HG03457 (cell line): ENCODE data around the gene IGLL5.
"Not testable (repeated sequence)": the region's sequence is repeated elsewhere in the genome, so short reads cannot be mapped to it uniquely, and the experiment has no call there.

Experiments used
- ATAC-seq: cut with Tn5 transposase; IDR thresholded peaks from one replicate; pipeline ENCODE4 v1.9.1; 2021; ENCODE audit warnings: moderate number of reproducible peaks; ENCODE audit not compliant: unreplicated experiment

The IGLL5 gene

DNA sequence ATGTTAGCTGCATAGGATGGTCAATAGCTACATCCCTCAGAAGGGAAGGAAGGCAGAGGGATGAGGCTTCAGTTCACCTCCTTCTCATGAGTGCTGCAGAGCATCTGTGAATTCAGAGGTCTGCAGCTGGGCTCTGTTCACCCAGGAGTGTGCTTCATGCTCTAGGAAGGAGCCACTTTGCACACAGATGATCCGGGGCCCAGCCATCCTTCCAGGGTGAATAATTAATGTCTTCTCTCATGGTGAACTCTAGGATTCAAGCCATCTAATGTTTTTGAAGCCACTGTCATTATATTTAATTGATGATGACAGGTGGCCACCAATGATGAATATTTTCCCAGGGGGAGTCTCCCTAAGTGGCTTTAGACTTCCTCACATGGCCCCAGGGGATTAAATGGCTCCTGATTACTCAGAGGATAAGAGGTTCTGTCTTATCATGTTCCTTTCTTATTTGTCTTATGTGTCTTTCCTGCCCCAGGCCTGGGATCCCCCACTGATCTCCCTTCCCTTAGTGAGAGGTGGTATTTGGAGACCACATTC is 10.9 kb downstream of the IGLL5 start:
- not testable (repeated sequence) for ATAC-seq

DNA sequence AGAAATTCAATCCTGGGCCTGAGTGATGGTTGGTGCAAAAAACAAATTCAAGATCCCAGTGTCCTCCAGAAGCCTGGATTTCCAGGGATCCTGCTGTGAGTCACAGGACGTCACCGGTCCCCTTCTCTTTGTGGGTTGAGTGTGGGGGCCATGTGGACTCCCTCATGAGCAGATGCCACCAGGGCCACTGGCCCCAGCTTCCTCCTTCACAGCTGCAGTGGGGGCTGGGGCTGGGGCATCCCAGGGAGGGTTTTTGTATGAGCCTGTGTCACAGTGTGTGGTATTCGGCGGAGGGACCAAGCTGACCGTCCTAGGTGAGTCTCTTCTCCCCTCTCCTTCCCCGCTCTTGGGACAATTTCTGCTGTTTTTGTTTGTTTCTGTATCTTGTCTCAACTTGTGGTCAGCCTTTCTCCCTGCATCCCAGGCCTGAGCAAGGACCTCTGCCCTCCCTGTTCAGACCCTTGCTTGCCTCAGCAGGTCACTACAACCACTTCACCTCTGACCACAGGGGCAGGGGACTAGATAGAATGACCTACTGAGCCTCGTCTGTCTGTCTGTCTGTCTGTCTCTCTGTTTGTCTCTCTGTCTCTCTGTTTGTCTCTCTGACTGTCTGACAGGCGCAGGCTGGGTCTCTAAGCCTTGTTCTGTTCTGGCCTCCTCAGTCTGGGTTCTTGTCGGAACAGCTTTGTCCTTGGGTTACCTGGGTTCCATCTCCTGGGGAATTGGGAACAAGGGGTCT is 11.9 kb downstream of the IGLL5 start:
- ATAC-seq: not testable (repeated sequence)

DNA sequence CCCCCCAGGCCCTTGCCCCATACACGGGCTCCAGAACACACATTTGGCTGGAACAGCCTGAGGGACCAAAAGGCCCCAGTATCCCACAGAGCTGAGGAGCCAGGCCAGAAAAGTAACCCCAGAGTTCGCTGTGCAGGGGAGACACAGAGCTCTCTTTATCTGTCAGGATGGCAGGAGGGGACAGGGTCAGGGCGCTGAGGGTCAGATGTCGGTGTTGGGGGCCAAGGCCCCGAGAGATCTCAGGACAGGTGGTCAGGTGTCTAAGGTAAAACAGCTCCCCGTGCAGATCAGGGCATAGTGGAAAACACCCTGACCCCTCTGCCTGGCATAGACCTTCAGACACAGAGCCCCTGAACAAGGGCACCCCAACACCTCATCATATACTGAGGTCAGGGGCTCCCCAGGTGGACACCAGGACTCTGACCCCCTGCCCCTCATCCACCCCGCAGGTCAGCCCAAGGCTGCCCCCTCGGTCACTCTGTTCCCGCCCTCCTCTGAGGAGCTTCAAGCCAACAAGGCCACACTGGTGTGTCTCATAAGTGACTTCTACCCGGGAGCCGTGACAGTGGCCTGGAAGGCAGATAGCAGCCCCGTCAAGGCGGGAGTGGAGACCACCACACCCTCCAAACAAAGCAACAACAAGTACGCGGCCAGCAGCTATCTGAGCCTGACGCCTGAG is 13.1 kb downstream of the IGLL5 start:
- ATAC-seq: not testable (repeated sequence)

DNA sequence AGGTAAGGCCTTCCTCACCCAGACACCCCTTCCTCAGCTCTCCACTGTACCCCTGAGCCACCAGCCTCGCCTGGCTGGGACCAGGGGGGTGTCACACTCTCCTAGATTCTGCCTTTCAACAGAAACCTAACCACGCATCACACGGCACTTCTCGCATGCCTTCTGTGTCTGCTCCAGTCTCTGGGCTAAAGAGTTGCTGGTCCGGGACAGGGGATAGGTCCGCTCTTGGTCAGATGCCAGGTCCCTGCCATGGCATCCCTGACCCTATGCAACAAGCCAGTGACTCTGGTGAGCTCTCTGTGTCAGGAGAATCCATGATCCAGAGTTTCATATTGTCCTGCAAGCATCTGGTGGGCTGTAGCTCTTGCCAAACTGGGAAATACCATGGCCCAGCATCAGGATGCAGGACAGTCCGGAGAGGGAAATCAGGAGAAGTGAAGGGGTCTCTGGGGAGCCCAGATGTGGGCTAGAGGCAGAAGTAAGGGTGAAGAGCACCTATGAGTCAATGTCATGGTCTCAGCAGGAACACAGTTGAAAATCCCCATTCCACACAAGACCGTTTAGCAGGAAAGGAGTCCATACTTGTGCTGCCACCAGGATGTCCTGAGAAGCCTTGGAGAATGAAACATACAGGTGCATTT is 14.1 kb downstream of the IGLL5 start:
- ATAC-seq: no peak

DNA sequence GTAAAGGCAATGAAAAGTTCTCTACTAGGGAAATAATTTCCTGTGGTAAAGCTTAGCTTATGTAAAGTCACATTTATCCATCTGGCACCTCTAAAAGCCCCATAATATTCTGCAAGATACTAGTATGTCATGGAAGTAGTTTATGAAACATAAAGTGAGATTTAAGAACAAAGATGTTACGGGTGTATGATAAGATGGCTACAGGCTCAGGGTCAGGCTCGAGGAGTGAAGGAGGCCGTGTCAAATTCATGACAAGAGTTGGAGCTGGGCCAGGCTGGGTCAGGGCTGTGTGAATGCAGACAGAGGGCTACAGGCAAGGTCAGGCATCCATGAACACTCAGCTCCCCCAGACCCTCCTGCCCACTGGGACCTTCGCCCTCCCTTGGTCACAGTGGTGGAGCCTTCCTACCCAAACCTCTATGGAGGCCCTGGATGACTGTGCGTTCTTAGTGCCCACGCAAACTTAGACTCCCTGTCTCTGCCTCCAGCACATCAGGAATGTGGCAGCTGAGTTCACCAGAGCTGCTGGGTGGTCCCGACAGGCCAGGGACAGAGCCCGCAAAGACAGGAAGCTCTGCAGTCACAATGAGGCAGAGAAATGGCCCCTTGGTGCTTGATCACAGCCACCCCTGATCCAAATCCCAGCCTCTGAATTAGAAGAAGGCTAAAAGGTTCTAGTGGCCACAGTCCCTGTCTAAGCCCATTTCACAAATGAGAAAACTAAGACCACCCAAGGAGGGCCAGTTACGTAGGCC is 14.8 kb downstream of the IGLL5 start:
- ATAC-seq: no peak

DNA sequence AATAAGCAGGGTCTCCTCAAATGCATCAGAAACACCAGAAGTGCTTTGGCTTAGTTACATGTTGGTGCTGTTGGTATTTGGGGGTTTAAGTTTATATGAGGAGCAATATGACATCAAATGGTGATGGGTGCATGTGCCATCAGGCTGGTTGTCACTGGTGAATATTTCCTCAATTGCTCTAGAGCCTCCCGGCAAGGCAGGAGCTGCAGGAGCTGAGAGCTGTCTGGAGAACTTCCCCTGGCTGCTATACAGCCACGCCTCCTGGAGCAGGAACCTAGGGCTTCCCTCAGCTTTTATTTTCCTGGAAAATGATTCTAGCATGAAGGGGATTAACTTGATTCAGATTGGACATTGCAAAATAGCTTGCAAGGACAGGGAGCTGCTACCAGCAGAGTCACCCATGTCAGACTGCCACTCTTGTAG is 15.8 kb downstream of the IGLL5 start:
- ATAC-seq: no peak

DNA sequence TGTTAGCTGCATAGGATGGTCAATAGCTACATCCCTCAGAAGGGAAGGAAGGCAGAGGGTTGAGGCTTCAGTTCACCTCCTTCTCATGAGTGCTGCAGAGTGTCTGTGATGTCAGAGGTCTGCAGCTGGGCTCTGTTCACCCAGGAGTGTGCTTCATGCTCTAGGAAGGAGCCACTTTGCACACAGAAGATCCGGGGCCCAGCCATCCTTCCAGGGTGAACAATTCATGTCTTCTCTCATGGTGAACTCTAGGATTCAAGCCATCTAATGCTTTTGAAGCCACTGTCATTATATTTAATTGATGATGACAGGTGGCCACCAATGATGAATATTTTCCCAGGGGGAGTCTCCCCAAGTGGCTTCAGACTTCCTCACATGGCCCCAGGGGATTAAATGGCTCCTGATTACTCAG is 16.2 kb downstream of the IGLL5 start:
- ATAC-seq: not testable (repeated sequence)

DNA sequence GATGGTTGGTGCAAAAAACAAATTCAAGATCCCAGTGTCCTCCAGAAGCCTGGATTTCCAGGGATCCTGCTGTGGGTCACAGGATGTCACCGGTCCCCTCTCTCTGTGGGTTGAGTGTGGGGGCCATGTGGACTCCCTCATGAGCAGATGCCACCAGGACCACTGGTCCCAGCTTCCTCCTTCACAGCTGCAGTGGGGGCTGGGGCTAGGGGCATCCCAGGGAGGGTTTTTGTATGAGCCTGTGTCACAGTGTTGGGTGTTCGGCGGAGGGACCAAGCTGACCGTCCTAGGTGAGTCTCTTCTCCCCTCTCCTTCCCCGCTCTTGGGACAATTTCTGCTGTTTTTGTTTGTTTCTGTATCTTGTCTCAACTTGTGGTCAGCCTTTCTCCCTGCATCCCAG is 17.1 kb downstream of the IGLL5 start:
- not testable (repeated sequence) for ATAC-seq

DNA sequence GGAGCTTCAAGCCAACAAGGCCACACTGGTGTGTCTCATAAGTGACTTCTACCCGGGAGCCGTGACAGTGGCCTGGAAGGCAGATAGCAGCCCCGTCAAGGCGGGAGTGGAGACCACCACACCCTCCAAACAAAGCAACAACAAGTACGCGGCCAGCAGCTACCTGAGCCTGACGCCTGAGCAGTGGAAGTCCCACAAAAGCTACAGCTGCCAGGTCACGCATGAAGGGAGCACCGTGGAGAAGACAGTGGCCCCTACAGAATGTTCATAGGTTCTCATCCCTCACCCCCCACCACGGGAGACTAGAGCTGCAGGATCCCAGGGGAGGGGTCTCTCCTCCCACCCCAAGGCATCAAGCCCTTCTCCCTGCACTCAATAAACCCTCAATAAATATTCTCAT is 18.8 kb downstream of the IGLL5 start:
- not testable (repeated sequence) for ATAC-seq

DNA sequence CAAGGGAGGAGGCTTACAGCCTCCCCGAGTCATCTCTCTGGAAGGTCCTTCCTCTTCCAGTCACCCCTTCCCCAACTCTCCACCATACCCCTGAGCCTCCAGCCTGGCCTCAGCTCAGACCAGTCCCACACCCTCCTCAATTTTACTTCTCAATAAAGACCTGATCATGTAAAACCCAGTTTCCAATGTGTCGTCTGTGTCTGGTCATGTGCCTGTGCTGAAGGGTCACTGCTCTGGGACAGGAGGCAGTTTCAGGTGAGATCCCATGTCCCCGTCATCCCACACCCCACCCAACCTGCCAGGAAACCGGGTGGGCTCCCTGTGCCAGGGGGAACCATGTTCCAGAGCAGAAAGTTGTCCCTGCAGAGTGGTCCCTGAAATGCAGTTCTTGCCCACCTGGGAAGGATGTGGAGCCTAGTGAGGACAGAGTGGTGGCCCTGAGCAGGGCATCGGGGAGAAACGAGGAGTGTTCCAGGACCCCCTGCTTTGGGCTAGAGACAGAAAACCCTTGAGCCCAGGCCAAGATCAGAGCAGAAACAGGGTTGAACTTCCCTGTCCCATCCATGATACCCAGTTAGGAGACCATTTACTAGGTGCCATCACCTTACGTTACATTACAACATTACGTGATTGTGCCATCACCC is 19.4 kb downstream of the IGLL5 start:
- ATAC-seq: no peak

DNA sequence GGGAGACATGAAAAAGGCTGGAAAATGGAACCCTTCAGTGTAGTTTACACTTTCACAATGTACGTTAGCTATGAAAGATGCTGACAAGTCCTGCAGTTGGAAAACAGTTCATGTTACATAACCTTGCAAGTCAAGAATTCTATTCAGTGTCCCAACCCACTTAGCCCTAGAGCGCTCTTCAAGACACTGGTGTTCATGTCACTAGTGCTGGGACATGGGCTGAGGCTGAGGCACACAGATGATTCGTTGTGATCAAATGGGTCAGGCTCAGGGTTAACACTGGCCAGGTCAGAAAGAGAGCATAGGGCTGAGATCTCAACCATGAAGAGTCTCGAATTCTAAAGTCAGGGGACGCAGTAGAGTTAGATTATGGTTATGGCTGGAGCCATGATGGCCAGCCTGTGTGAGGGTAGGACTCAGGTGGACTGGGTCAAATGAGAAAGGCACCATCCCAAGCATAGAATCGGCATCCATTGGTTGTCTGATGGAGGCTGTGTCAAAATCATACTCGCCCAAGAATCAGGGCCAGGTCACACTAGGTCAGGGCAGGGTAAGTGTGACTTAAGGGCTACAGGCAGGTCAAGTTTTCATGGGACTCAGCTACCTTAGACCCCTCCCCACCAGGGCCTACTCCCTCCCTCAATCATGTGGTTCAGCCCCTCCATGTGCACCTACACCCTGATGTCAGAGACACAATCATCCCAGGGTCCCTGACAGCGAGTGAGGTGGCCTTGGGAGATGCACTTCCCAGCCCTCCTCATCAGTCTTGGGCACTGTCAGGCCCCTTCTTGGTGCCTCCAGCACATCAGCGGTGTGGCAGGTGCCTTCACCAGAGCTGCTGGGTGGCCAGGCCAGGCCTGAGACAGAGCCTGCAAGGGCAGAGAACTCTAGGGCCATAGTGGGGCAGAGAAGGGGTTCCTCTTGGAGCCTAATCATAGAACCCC is 20.2 kb downstream of the IGLL5 start:
- ATAC-seq: no peak

DNA sequence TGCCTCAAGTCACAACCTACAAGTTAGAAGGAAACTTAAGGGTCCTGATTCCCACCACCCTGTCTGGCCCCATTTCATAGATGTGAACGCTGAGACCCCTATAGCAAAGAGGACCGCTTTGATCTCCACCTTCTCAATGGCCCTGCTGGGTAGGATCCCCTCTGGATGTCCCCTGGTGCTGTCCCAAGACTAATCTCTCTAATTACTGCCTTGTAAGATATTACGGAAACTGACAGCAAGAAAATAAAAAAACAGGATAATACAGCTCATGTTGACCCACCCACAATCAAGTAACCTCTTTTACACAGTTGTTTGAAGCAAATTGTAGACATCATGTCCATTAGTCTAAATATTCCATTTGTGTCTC is 20.9 kb downstream of the IGLL5 start:
- no peak for ATAC-seq

DNA sequence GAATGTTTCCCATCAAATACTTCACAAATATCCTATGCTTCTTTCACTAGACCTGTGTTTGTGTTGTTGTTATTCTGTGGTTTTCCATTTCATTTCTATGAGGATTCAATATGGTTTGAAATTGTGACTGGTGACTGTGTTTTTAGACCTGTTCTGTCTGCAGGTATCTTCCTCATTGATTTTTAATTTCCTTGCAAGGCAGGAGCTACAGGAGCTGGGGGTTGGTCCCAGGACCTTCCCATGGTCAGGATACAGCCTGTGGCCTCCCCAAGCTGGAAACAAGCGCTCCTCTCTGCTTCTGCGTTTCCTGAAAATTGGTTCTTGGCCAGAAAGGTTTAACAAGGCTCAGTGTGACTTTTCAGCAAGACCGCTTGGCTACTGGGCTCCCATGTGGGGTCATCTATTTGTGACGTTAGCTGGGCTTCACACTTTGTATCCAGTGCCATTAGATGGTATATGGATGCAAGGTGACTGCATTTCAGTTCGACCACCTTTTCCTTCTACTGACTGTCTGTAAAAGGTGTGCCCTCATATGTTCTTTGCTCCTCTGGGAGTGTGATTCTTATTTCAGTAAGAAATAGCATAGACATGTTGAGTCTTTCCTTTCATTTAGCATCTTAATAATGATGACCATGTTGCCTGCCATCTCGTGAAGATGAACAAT is 21.5 kb downstream of the IGLL5 start:
- ATAC-seq: no peak

DNA sequence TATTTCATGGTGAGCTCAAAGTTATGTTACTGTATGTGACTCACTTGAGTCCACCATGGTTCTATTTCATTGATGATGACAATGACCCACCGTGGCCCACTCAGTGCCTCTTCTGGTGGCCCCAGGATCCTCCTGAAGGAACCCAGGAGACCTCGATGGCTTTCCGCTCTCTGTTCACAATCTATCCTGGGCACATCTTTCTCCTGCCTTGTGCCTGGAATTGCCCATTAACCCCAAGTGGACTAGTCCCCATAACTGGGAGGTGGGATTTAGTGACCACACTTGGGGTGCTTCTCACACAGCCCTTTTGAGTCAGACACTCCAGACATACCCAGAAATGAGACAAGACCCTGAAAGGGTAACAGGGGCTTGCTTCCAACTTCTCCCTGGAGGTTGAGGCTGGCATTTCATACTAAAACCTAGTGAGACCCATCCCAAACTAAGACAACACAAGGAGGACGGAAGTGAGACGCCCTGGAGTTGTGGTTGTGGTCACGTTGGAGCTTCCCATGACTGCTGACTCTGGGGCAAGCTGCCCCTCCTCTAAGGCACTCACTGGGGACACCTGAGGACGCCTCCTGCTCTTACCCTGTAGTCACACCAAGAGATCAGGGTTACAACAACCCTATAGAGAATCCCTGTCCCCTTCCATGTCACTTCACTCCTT is 22.1 kb downstream of the IGLL5 start:
- ATAC-seq: no peak

DNA sequence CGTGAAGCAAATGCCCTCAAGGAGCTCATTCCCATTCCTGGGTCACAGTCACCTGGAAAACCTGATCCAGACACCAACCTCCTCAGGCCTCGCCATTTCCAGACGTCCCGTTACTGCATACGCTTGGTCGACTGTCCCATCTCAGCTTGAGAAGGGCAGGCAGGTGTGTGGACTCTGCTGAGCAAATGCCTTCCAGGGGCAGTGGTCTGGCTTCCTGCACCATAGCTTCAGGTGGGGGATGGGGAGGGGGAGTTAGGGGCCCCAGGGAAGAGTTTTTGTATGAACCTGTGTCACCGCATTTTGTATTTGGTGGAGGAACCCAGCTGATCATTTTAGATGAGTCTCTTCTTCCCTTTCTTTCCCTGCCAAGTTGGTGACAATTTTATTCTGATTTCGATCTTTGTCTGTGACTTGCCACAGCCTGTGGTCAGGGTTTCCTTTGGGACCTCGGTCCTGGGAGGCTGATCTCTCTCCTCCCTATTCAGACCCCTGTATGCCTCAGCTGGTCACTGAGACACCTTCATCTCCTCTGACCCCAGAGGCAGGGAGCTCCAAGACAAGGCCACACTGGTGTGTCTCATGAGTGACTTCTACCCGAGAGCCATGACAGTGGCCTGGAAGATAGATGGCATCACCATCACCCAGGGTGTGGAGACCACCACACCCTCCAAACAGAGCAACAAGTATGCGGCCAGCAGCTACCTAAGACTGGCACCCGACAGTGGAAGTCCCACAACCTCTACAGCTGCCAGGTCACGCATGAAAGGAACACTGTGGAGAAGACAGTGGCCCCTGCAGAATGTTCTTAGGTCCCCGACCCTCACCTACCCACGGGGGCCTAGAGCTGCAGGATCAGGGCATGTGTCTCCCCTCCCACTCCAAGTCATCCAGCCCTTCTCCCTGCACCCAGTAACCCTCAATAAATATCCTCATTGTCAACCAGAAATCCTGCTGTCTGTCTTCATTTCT is 22.9 kb downstream of the IGLL5 start:
- ATAC-seq: no peak

DNA sequence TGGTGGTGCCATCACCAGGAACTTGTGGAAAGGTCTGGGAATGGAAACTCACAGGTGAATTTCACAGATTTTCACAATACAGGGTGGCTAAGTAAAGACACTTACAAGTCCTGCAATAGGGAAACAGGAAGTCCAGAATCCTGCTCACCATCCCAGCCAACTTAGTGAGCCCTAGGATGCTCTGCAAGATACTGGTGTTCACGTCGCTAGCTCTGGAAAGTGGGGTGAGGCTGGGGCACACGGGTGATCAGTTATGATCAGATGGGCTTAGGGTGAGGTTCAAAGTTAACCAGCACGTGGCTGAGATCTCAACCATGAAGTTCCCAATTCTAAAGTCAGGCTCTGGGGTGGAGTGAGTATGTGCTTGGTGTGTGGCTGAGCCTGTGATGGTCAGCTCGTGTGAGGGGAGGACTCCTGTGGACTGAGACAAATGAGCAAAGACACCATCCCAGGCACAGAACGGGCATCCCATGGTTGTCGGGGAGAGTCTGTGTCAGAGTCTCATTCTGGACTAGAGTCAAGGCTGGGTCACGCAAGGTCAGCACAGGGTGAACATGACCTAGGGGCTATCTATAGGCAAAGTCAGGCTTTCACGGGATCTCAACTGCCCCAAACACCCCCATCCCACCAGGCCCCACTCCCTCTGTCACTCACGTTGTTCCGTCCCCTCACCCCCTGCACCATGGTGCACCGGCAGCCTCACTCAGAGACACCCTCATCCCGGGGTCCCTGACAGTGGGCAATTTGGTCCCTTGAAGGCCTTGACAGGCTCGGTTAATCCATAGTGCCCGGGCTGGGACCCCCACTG is 23.9 kb downstream of the IGLL5 start:
- no peak for ATAC-seq
